Astrocyte of the hippocampus (primary cell): ENCODE data around the gene OR1E2.
A peak's percentile ranks its signal among the peaks of the same experiment; 100 is the strongest.
"Not testable (repeated sequence)": the region's sequence is repeated elsewhere in the genome, so short reads cannot be mapped to it uniquely, and the experiment has no call there.

Experiments used
- DNase-seq: peaks from one replicate; pipeline ENCODE4 v3.0.0; 2011; ENCODE audit warnings: low read depth, low spot score

The OR1E2 gene, protein sequence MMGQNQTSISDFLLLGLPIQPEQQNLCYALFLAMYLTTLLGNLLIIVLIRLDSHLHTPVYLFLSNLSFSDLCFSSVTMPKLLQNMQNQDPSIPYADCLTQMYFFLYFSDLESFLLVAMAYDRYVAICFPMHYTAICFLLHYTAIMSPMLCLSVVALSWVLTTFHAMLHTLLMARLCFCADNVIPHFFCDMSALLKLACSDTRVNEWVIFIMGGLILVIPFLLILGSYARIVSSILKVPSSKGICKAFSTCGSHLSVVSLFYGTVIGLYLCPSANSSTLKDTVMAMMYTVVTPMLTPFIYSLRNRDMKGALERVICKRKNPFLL

DNA sequence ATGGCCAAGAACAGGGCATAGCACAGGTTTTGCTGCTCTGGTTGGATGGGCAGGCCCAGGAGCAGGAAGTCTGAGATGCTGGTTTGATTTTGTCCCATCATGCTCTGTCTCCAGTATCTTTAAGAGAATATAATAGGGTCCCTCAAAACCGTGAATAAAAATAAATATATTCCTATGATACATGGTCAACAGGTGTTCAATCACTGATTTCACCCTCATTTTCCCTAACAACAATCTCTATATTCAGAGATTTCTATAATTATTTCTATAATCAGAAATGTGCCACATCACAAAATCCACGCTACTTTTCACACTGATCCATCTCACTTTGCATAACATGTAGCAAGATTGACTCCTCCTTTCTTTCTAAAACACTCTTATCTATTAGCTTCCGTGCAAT lies at the start of gene OR1E2:
Gene OR1E2, minus strand, starts transcription at position 101 of the 400 bp plus-strand sequence. Its CDS starts 0 bp downstream, at position 101.
- DNase-seq, result no peak

DNA sequence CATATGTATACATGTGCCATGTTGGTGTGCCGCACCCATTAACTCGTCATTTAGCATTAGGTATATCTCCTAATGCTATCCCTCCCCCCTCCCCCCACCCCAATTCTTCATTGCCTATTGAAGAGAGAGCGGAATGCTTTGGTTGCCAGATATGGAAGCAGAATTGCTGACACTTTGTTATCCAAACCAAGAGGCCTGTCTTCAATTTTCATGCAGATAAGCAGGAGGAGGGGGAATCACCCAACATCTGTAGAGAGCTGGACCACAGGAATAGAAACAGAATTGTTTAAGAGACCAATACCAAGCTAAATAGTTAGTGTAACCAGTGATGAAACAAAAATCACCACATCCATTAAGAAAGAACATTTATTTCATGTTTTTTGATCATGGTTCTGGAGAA lies 49.2 kb upstream of the OR1E2 start:
- no peak for DNase-seq

DNA sequence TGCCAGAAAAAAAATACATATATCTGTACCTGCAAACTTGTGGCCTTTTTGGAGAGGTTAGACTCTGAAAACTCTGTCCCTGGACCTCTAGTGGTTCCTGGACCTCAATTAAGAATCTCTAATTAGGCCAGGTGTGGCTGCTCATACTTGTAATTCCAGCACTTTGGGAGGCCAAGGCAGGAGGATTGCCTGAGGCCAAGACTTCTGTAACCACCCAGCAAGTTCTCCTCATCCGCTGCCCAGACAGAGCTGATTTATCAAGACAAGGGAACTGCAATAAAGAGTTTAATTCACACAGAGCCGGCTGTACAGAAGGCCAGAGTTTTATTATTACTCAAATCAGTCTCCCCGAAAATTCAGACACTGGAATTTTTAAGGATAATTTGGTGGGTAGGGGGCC lies 46.3 kb upstream of the OR1E2 start:
- no peak for DNase-seq

DNA sequence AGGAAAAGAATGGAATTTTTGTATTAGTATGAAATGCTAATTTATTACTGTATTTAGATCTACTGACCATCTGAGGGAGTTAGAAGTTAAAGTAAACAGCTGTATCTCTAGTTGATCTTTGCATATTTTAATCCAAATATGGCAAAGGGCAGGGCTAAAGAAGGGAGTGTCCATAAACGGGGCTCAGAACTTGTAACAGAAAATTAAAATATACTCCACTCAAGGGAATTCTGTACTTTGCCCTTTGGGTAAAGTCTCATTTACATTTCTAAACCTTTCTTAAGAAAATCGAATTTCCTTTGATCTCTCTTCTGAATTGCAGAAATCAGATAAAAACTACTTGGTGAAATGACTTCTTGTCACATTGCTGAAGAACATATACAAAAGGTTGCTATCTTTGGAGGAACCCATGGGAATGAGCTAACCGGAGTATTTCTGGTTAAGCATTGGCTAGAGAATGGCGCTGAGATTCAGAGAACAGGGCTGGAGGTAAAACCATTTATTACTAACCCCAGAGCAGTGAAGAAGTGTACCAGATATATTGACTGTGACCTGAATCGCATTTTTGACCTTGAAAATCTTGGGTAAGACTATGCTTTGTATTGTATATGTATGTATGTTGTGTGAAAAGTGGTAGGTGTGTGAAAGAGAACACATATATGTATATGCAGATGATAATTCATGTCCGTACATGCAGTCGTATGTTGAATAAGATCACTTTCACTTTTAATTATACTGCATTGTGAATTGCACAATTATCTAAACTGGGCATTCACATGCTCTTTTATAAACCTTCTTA lies 42.4 kb upstream of the OR1E2 start, which contains the start of gene ASPA:
Gene ASPA, plus strand, starts transcription at position 186 of the 799 bp plus-strand sequence. Its CDS starts 163 bp downstream, at position 349.
- DNase-seq, result no peak

DNA sequence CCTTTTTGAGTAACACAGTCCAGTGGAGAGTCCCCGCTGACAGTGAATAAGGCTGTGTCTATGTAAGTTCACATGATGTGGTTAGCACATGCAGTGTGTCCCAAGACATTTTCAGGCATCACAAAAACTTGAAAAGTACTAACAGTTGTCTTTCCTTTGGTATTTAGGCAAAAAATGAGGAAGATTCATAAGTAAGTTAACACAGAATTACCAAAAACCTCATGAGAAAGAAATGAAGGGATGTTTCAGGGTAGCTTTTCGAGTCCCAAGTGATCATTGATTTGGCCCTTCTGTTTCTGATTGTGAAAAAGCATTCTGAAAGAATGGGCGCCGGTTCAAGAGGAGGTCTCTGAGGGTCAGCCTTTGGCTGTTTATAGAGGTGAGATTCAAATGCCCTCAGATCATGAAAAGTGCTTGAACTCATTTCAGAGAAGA lies 41.6 kb upstream of the OR1E2 start:
- DNase-seq, result no peak

DNA sequence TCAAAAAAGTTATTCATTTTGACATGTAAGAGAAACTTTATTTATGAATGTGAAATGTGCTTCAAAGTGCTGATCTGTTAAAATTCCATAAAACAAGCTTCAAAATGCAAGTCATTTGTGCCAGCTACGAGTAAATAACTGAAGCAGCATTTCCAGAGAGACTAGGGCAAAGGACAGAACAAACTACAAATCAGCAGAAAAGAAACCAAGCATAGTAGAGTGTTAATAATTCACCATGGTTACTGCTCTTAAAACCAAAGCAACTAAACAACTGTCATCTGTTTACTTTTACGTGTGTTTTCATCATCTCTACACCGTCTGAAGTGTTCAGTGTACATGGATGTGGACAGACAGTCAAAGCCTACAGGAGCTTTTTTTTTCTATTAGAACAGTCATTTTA lies 40.6 kb upstream of the OR1E2 start:
- DNase-seq, result no peak

DNA sequence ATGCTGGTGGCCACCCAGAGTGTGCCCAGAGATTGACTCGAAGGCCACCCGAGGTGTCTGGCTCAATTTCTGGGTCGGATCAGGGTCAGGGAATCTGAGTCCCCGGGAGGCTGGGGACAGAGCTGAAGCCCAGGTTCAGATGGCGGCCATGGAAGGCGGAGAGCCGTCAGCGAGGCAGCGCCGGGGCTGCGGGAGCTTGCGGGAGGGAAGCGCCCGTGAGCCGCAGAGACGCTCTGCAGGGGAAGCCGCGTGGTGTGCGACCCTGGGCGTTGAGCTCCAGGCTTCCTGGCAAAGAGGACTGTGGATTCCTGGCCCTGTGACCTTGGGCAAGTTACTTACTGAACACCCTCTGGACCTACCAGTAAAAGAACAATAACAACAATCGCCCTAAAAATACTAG lies 38.5 kb upstream of the OR1E2 start:
- DNase-seq, result no peak

DNA sequence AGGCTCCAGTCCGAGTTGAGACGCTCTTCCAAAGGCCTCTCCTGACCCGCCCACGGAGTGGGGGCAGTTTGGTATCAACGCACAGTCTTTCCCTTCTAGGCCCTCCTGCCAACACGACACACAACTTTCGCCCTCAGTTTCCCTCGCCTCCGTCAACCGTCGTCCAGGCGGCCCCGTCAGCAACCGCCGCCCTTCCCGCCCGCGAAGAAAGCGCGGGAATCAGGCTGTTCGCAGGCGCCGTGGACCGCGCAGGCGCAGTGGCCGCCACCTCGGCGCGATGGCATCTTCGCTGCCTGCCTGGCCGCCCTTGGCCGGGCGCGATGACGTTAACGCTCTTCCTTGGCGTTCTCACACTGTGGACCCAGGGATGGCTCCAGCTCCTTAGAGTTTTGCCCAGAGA lies 38.0 kb upstream of the OR1E2 start, which contains the start of gene SPATA22:
Gene SPATA22, minus strand, starts transcription at position 221 of the 400 bp plus-strand sequence. CDS start 2,494 bp downstream, outside the sequence.
- no peak for DNase-seq

DNA sequence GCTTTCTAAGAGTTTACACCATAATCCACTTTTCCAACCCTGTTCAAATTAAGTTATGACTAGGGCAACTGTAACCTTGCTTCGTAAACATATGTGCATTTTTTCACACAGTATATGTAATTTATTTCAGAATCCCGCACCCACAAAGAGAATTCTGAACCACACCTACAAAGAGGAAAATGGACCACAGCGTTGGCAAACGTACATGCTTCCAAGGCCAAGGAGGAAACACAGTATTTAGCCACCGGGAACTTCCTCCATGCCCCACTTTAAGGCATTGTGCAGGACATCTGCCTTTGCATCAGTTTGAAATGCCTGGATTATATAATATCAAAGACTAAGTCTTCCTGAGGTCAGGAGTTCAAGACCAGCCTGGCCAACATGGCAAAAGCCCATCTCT lies 35.9 kb upstream of the OR1E2 start:
- DNase-seq, result no peak

DNA sequence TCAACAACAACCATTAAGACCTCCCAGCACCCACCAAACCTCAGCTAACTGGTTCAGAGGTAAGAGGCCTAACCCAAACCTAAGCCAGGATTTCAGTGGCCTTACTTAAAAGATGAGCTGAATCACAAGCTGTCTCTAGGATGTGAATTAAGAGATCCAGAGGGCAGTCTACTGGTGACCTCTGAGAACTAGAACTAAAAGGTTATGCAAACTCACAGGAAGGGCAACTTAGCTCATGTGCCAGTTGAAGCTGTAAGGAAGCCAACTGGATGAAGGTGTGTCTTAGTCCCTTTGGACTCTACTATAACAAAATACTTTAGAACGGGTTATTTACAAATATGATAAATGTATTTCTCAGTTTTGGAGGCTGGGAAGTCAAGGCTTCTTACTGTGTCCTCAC lies 32.7 kb upstream of the OR1E2 start:
- DNase-seq, result not testable (repeated sequence)

DNA sequence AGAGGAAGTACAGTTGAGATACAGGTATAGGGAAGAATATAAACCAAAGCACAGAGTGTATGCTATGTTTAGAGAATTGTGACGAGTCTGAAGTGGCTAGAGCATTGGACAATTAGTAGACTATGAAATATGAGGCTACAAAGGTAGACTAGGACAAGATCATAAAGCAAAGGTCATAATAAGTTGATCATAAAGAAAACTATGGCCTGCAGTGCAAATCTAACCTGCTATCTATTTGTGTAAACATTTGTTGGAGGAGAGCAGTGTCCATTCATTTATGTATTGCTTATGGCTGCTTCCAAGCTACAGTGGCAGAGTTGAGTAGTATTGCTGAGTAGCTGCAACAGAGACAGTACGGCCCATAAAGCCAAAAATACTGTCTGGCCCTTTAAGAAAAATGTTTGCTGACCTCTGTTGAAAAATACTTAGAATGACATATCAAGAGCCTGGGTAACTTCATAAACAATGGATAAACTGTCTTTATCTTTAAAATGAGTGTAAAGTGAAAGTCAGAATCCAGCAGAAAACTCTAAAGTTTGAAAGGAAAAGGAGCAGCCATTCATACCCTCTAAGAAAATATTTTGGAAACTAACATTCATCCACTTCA lies 14.5 kb upstream of the OR1E2 start:
- DNase-seq, result no peak

DNA sequence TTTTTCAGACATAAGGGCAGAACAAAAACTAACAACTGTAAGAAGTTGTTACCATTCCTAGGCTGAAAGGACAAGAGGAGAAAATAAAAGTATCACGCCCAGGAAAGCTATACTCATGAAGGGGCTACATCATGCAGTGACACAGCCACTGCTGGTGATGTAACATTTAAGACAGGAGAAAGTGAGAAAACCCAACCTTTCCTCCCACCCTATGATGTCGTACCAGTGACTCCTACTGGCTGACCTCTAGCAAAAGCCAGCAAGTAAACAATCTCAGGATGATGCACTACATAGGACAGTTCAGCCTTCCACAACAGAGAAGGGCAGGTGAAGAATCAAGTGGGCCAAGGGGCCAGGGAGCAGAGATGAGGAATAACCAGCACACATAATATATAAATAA lies 14.0 kb upstream of the OR1E2 start:
- no peak for DNase-seq

DNA sequence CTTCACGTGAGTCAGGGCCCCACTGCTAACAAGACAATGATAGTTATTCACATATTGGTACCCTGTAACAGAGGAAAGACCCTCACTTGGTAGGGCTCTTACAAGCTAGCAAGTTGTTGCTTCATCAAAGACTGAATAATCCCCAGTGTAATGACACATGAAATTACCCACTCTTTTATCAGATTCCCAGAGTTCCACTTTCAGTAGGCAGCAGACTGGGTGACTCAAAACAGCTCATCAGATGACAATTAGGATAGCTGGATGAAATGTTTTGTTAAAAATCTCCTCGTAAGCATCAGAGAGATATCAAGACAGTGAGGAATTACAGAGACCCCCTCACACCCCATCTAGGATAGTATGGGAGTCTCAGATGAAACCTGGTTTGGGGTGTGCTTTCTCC lies 6.8 kb upstream of the OR1E2 start:
- DNase-seq, result no peak

DNA sequence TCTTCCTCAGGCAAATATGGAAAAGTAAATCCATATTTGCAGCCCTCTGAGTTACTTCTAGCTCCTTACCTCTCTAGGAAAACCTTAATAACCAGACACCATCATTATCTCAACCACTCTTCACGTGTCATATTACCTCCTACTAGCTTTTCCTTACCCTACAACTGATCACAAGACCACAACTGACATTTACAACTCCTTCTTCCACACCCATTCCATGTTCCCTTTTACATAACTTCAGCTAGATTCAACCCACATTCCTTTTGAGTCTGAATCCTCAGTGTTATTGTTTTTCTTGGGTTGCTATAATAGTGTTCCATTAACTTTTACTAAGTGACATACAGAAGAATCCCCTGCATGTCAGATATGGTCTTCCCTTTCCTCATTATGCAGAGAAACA lies 4.7 kb upstream of the OR1E2 start:
- DNase-seq, result no peak

DNA sequence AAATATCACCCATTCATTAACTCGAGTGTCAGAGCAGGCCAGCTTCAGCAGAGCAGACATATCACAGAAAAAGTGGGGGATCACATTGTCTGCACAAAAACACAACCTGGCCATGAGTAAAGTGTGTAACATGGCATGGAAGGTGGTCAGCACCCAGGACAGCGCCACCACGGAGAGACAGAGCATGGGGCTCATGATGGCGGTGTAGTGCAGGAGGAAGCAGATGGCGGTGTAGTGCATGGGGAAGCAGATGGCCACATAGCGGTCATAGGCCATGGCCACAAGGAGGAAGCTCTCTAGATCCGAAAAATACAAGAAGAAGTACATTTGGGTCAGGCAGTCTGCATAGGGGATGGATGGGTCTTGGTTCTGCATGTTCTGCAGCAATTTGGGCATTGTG lies 426 bp downstream of the OR1E2 start:
- peak; percentile 1 for DNase-seq

DNA sequence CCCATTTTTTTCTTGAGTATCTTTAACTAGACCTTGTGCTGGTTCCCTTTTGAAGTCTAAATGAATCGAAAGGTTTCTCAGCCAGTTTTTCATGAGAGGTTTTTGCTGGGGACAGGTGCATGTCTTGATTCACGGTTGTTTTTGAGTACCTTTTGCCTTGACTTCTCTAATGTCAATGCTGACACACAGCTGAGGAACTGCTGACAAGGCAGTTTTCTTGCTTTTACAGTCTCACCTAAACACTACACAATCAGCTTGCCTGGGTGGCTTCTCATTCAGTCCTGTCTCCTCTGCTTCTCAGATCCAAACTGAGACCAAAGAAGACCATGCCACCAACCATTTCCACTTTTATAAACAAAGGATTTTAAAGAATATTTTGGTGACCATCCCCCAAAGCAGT lies 15.4 kb downstream of the OR1E2 start:
- DNase-seq, result no peak

DNA sequence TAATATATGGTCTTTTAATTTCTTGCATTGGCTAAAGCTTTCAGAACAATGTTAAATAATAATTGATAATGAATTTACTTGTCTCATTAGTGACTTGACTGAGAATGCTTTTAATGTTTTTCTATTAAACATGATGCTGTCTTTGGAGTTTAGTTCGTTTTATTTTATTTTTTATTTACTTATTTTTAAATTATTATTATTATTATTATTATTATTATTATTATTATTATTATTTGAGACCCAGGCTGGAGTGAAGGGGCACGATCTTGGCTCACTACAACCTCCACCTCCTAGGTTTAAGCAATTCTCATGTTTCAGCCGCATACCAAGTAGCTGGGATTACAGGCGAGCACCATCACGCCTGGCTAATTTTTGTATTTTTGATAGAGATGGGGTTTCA lies 18.0 kb downstream of the OR1E2 start:
- no peak for DNase-seq

DNA sequence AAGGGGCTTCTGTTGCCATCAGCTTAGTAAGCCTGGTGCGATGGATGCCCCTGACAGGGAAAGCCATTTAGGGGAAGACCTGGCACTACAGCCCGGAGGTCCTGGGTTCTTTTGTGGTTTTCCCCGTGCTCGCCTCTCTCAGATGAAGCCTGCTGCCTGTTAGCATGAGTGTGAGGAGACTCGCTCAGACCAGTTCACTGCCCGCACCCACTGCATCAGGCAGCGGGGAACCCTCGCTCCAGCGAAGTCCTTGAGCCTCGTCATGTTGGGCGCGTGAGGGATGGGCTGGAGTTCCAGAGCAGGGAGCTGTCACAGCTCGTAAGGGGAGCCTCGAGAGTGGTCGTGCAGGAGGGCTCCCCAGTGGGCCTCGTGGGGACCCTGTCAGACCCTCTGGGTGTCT lies 21.4 kb downstream of the OR1E2 start:
- not testable (repeated sequence) for DNase-seq

DNA sequence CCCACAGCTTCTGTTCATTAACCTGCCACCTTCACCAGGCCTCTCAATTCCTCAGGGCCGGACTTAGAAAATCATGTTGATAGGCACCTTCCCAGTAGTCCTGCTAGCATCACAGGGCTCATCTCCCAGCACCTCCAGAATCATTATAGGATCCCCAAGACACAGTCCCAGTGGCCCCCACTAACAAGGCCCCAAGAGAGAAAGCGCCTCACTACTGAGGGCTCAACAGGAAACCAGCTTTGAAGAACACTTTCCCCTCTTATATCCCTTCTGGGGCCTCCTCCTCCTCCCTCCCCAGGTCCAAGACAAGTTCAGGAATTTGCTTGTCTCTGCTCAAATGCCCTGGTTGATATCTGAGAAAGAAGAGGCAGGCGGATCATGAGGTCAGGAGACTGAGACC lies 22.6 kb downstream of the OR1E2 start, which contains the start of gene OR3A3:
Gene OR3A3, plus strand, starts transcription at position 301 of the 400 bp plus-strand sequence.
- DNase-seq, result no peak

DNA sequence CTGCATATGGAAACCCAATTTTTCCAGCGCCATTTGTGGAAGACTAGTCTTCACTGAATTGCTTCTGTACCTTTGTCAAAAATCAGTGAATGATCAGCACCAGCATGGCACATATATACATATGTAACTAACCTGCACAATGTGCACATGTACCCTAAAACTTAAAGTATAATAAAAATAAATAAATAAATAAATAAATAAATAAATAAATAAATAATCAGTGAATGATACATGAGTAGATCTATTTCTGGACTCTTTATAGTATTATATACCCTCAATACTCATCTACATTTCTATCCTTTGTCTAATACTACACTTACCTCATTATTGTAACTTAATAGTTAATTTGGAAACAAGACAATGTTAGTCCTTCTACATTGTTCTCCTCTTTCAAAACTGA lies 29.8 kb downstream of the OR1E2 start:
- not testable (repeated sequence) for DNase-seq

DNA sequence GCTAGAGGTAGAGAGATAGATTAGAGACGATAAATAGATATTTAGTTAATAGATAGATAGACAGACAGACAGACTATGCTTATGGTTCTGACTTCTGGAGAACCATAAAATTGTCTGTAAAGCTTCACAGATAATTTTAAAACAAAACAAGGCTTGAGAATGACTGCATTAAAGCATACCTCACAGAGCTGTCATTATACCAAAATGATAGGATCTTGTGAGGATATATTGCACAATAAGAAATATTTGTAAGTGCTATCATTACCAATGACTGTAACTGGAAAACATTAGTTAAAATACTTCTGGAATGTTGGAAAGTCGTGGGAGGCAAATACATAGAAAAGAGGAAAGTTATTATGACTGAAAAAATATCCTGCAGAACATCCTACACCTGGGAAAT lies 31.9 kb downstream of the OR1E2 start:
- no peak for DNase-seq

DNA sequence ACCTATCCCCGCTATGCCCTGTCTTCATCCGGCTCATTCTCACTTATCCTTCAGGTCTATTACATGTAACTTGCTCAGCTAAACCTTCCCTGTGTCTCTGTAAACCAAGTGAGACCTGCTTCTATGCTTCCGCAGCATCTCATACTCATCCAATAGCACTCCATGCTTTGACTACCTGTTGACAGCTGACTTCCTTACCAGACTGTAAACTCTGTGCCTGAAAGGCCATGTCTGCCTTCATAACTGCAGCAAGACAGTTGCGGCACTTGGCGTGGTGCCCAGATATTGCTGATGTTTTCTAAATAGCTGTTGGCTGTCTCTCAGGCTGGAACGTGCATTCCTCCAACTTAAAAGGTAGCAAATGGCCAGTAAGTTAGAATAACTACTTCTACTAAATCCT lies 33.6 kb downstream of the OR1E2 start:
- DNase-seq, result no peak
